Measurements from ENCODE around the gene PIP5KL1. TPM values are rescaled to one million over a fixed set of nuclear protein-coding genes. Genes with fewer than 3 reads are reported as not detected.

The PIP5KL1 gene
- total RNA-seq, 1 experiment from 2014 or later, result 7.8 TPM

- Histone ChIP-seq H3K4me3 (ENCODE audit: low read depth in 2 of 2, low read length in 2 of 2) (no peak overlapping the region), H3K27ac (ENCODE audit: low read length) (no peak overlapping the region), H3K4me1 (ENCODE audit: control insufficient read depth, insufficient read depth, low read length) (no peaks in the 10 kb centered on the region), H3K27me3 (ENCODE audit: control insufficient read depth, insufficient read depth, low read length) (no peaks in the 10 kb centered on the region), H3K36me3 (ENCODE audit: control insufficient read depth, insufficient read depth, low read length) (peaks cover 7% of the 10 kb centered on the region; the same call in 1 of the 2 replicates), H3K9me3 (ENCODE audit: control insufficient read depth, insufficient read depth, low read depth, low read length) (no peaks in the 10 kb centered on the region; the same call in 1 of the 2 replicates)
- ATAC-seq, result no peak
- intact Hi-C loops (cut with micrococcal nuclease; ENCODE audit: unreplicated experiment), result no loop called here
- in situ Hi-C loops (cut with HindIII; ENCODE audit: low pct_unique_long_range_greater_than_20kb, low sequenced_read_pairs), result no loop called here
- DNase-seq (ENCODE audit: low read depth, low spot score), result no peak
- TSS peak; percentile 36 for BruUV-seq (replicated peaks)
- TF ChIP-seq POLR2AphosphoS5 (IDR thresholded peaks at IDR 0.05; ENCODE audit: low read depth, low read length) (no peak), CTCF (IDR thresholded peaks at IDR 0.05) (no peak), SIN3A (IDR thresholded peaks at IDR 0.05; ENCODE audit: borderline replicate concordance, insufficient read depth, low read depth, low read length) (no peak), TCF7L2 (IDR thresholded peaks at IDR 0.05; ENCODE audit: low read depth, low read length) (no peak), REST (IDR thresholded peaks at IDR 0.05; ENCODE audit: insufficient read depth in 1 of 2, low read depth in 2 of 2, low read length in 1 of 2) (no peak)
- ChIA-PET POLR2A (interaction anchor here (0.7 kb wide), 1 partner anchor 24 kb away, joined by 3 read pairs; no protein-coding TSS in a partner anchor), CTCF (no interaction called here)
These were observed 37.7 kb downstream of the PIP5KL1 start for GRCh38 chr9:127892831-127893230.

- intact Hi-C loops (cut with micrococcal nuclease; ENCODE audit: unreplicated experiment), result no loop called here
- ChIA-PET CTCF (no interaction called here), POLR2A (interaction anchor here (0.5 kb wide), 1 partner anchor 73 kb away, joined by 3 read pairs; no protein-coding TSS in a partner anchor)
- no TSS peak for BruUV-seq (replicated peaks)
- no peaks in the 10 kb centered on the region for H3K27me3 ChIP-seq (ENCODE audit: control insufficient read depth, insufficient read depth, low read length)
- ATAC-seq (no peak), DNase-seq (ENCODE audit: low read depth, low spot score) (no peak)
- H3K27ac ChIP-seq (ENCODE audit: low read length), result no peak overlapping the region
- H3K4me1 ChIP-seq (ENCODE audit: control insufficient read depth, insufficient read depth, low read length), result peaks cover 13% of the 10 kb centered on the region
- H3K4me3 ChIP-seq (ENCODE audit: low read depth in 2 of 2, low read length in 2 of 2), result no peak overlapping the region
- peaks cover 7% of the 10 kb centered on the region; the same call in 1 of the 2 replicates for H3K36me3 ChIP-seq (ENCODE audit: control insufficient read depth, insufficient read depth, low read length)
- TF ChIP-seq TCF7L2 (IDR thresholded peaks at IDR 0.05; ENCODE audit: low read depth, low read length), result no peak
- TF ChIP-seq POLR2AphosphoS5 (IDR thresholded peaks at IDR 0.05; ENCODE audit: low read depth, low read length), result no peak
- TF ChIP-seq CTCF (IDR thresholded peaks at IDR 0.05), result no peak
- no peak for TF ChIP-seq REST (IDR thresholded peaks at IDR 0.05; ENCODE audit: insufficient read depth in 1 of 2, low read depth in 2 of 2, low read length in 1 of 2)
- TF ChIP-seq SIN3A (IDR thresholded peaks at IDR 0.05; ENCODE audit: borderline replicate concordance, insufficient read depth, low read depth, low read length), result no peak
- no peaks in the 10 kb centered on the region; the same call in 1 of the 2 replicates for H3K9me3 ChIP-seq (ENCODE audit: control insufficient read depth, insufficient read depth, low read depth, low read length)
- in situ Hi-C loops (cut with HindIII; ENCODE audit: low pct_unique_long_range_greater_than_20kb, low sequenced_read_pairs), result no loop called here
These were observed 40.5 kb downstream of the PIP5KL1 start for GRCh38 chr9:127890053-127890452.

Measured in Panc1 (cell line).